HCT116 (cell line): ENCODE data around the gene GPRC5A. TPM values are rescaled to one million over a fixed set of nuclear protein-coding genes. Genes with fewer than 3 reads are reported as not detected.

ENCODE experiments used
- ATAC-seq: fragments of 200-7000 bp; cut with Tn5 transposase; 2 replicates; pipeline ENCODE4 v1.9.1; 2020; ENCODE audit warnings: mild to moderate bottlenecking, moderate library complexity
- BruUV-seq: library from RNA; stranded (reverse); fragments of 400-500 nt; replicated peaks from 2 replicates; lab custom pipeline; 2021; lab: Mats Ljungman, UMichigan
- CTCF ChIA-PET: fragments of 300-600 bp; sonication (Branson Sonifier 250); formaldehyde crosslinking; loops from one replicate; lab custom pipeline; 2021; ENCODE audit warnings: antibody characterized with exemption; lab: Charles Lee
- POLR2A ChIA-PET: fragments of 300-600, 350-600 bp; sonication (Branson Sonifier 250); formaldehyde crosslinking; loops from one replicate; lab custom pipeline; 2021; ENCODE audit warnings: antibody characterized with exemption; lab: Charles Lee
- RAD21 ChIA-PET, 2 experiments: fragments of 300-600 bp; sonication (Branson Sonifier 250); formaldehyde crosslinking; loops; one replicate each; lab custom pipeline; 2023; ENCODE audit warnings: low total read pairs in 2 of 2; ENCODE audit not compliant: uncharacterized antibody in 2 of 2, unreplicated experiment in 2 of 2, low non-redundant PET in 1 of 2; lab: Charles Lee
- DNase-seq: peaks from one replicate; pipeline ENCODE4 v3.0.0-alpha.2; 2010; ENCODE audit warnings: low read depth, low spot score
- H2AFZ ChIP-seq: fragments of 200-600 bp; shearing (Covaris generic), sonication (generic); 2 replicates; pipeline ENCODE4 v1.6.1; 2017; ENCODE audit warnings: low read depth, mixed run types, mixed read lengths, antibody characterized with exemption, low read length; ENCODE audit not compliant: poor library complexity, severe bottlenecking
- H3K27ac ChIP-seq: 2 replicates; pipeline ENCODE4 v1.5.1; 2012; ENCODE audit warnings: low read depth, low read length
- H3K27me3 ChIP-seq: fragments of 200-600 bp; sonication (generic); 2 replicates; pipeline ENCODE4 v1.6.1; 2016; ENCODE audit warnings: mixed run types, low read length, mixed read lengths; ENCODE audit not compliant: insufficient read depth
- H3K36me3 ChIP-seq, 2 experiments: fragments of 200-500 bp in 1 of 2; fragments of 200-600 bp in 1 of 2; sonication (Bioruptor generic) in 1 of 2; sonication (generic) in 1 of 2; 2 replicates each; pipeline versions ENCODE4 v1.5.1 to v1.6.1; 2014 to 2016; ENCODE audit warnings: low read length in 2 of 2, inconsistent platforms in 1 of 2, mixed read lengths in 1 of 2, mixed run types in 1 of 2; ENCODE audit not compliant: insufficient read depth in 2 of 2, control insufficient read depth in 1 of 2
- H3K4me1 ChIP-seq, 2 experiments: fragments of 200-600 bp in 1 of 2; sonication (generic) in 1 of 2; 2 replicates each; pipeline versions ENCODE4 v1.5.1 to v1.6.1; 2012 to 2017; ENCODE audit warnings: low read length in 2 of 2, inconsistent platforms in 1 of 2, mild to moderate bottlenecking in 1 of 2, mixed read lengths in 1 of 2, mixed run types in 1 of 2, moderate library complexity in 1 of 2; ENCODE audit not compliant: insufficient read depth in 2 of 2, control insufficient read depth in 1 of 2
- H3K4me2 ChIP-seq: fragments of 200-600 bp; sonication (generic); 2 replicates; pipeline ENCODE4 v1.6.1; 2017; ENCODE audit warnings: mixed run types, low read length, mixed read lengths
- H3K4me3 ChIP-seq, 2 experiments: fragments of 200-600 bp in 1 of 2; sonication (generic) in 1 of 2; replicated peaks in 1 of 2; 2 replicates each; pipeline ENCODE4 v1.5.1; 2011 to 2016; ENCODE audit warnings: low read length in 2 of 2, control low read depth in 1 of 2, low read depth in 1 of 2, mild to moderate bottlenecking in 1 of 2, mixed read lengths in 1 of 2, mixed run types in 1 of 2
- H3K79me2 ChIP-seq: fragments of 200-600 bp; sonication (generic); 2 replicates; pipeline ENCODE4 v1.6.1; 2017; ENCODE audit warnings: mild to moderate bottlenecking, mixed run types, low read length, moderate library complexity, mixed read lengths; ENCODE audit not compliant: insufficient read depth
- H3K9ac ChIP-seq: fragments of 200-600 bp; sonication (generic); 2 replicates; pipeline ENCODE4 v1.6.1; 2016; ENCODE audit warnings: low read length, mixed read lengths
- H3K9me2 ChIP-seq: fragments of 200-600 bp; sonication (generic), shearing (Covaris generic); 2 replicates; pipeline ENCODE4 v1.6.1; 2017; ENCODE audit warnings: mixed run types, mild to moderate bottlenecking, moderate library complexity; ENCODE audit not compliant: insufficient read depth
- H3K9me3 ChIP-seq, 2 experiments: fragments of 200-500 bp in 1 of 2; fragments of 200-600 bp in 1 of 2; sonication (Bioruptor generic) in 1 of 2; sonication (generic) in 1 of 2; 2 replicates each; pipeline ENCODE4 v1.6.1; 2014 to 2017; ENCODE audit warnings: low read length in 2 of 2, mixed read lengths in 2 of 2, inconsistent platforms in 1 of 2, low read depth in 1 of 2, mild to moderate bottlenecking in 1 of 2, mixed run types in 1 of 2, moderate library complexity in 1 of 2; ENCODE audit not compliant: control insufficient read depth in 1 of 2, insufficient read depth in 1 of 2
- H4K20me1 ChIP-seq: fragments of 200-600 bp; sonication (generic), shearing (Covaris generic); 2 replicates; pipeline ENCODE4 v1.6.1; 2017; ENCODE audit warnings: mixed run types, mild to moderate bottlenecking, moderate library complexity; ENCODE audit not compliant: insufficient read depth
- ATF3 ChIP-seq: IDR thresholded peaks from 2 replicates; pipeline ENCODE4 v1.6.1; 2012
- CTCF ChIP-seq, 3 experiments: fragments of 200-600 bp in 1 of 3; sonication (generic) in 1 of 3; IDR thresholded peaks in 2 of 3; conservative IDR thresholded peaks in 1 of 3; 2 replicates each; pipeline ENCODE4 v1.5.1; 2012 to 2017; ENCODE audit warnings: low read depth in 2 of 3, low read length in 2 of 3, antibody characterized with exemption in 1 of 3, borderline replicate concordance in 1 of 3, control low read depth in 1 of 3, mild to moderate bottlenecking in 1 of 3, mixed read lengths in 1 of 3, mixed run types in 1 of 3, moderate library complexity in 1 of 3; ENCODE audit not compliant: insufficient read depth in 1 of 3
- EGR1 ChIP-seq: IDR thresholded peaks from 2 replicates; pipeline ENCODE4 v1.6.1; 2012; ENCODE audit warnings: low read depth
- EZH2 ChIP-seq: fragments of 200-600 bp; sonication (generic); IDR thresholded peaks from 2 replicates; pipeline ENCODE4 v1.6.1; 2017; ENCODE audit warnings: antibody characterized with exemption, mixed run types
- EZH2phosphoT487 ChIP-seq: fragments of 200-600 bp; IDR thresholded peaks from 2 replicates; pipeline ENCODE4 v1.6.1; 2018; ENCODE audit warnings: antibody characterized with exemption, borderline replicate concordance
- FOSL1 ChIP-seq: IDR thresholded peaks from 2 replicates; pipeline ENCODE4 v1.6.1; 2012; ENCODE audit warnings: low read depth
- MAX ChIP-seq: IDR thresholded peaks from 2 replicates; pipeline ENCODE4 v1.6.1; 2012
- POLR2A ChIP-seq: IDR thresholded peaks from 2 replicates; pipeline ENCODE4 v1.7.0; 2011; ENCODE audit warnings: borderline replicate concordance; ENCODE audit not compliant: insufficient read depth, insufficient read length; ENCODE audit errors: extremely low read depth
- POLR2AphosphoS5 ChIP-seq: IDR thresholded peaks from 2 replicates; pipeline ENCODE4 v1.6.1; 2011; ENCODE audit warnings: mild to moderate bottlenecking, low read depth, low read length, moderate library complexity
- REST ChIP-seq: IDR thresholded peaks from 2 replicates; pipeline ENCODE4 v1.6.1; 2012; ENCODE audit warnings: low read depth
- SP1 ChIP-seq: IDR thresholded peaks from 2 replicates; pipeline ENCODE4 v1.6.1; 2012; ENCODE audit warnings: low read depth
- SRF ChIP-seq: IDR thresholded peaks from 2 replicates; pipeline ENCODE4 v1.6.1; 2012; ENCODE audit warnings: low read depth
- YY1 ChIP-seq: IDR thresholded peaks from 2 replicates; pipeline ENCODE4 v1.6.1; 2011; ENCODE audit warnings: low read length, low read depth, moderate library complexity, mild to moderate bottlenecking; ENCODE audit not compliant: insufficient replicate concordance; ENCODE audit errors: extremely low read depth
- ZBTB33 ChIP-seq: IDR thresholded peaks from 2 replicates; pipeline ENCODE4 v1.6.1; 2011; ENCODE audit warnings: mild to moderate bottlenecking, low read length, moderate library complexity; ENCODE audit not compliant: insufficient replicate concordance; ENCODE audit errors: extremely low read depth
- ZNF274 ChIP-seq: fragments of 200-500 bp; sonication (Bioruptor generic); IDR thresholded peaks from 2 replicates; pipeline ENCODE4 v1.6.1; 2014; ENCODE audit warnings: mild to moderate bottlenecking, low read depth, low read length, inconsistent platforms
- intact Hi-C: fragments of 100-400 bp; cut with micrococcal nuclease; formaldehyde crosslinking; loops from 2 replicates; pipeline ENCODE4 v1.10.0; 2022
- total RNA-seq: library from RNA; stranded (reverse); gene quantifications from one replicate; pipeline ENCODE4 v1.2.1, GENCODE V29; 2021; ENCODE audit not compliant: unreplicated experiment

Gene GPRC5A
- total RNA-seq, 1 experiment from 2014 or later: 305 TPM

- BruUV-seq: no TSS peak
- RAD21 ChIA-PET: interaction anchor here in 1 of 2 experiments (1.7 kb wide), 1 partner anchor 44 kb away, joined by 5 read pairs; no protein-coding TSS in a partner anchor
- H3K27ac ChIP-seq: peak overlapping the region; percentile 82
- H3K9me2 ChIP-seq: no peaks in the 10 kb centered on the region
- peaks cover 78 to 95% of the 10 kb centered on the region in 2 experiments for H3K4me1 ChIP-seq
- peak overlapping the region; percentile 70 for H3K9ac ChIP-seq
- POLR2A ChIA-PET: interaction anchor here (0.6 to 2.8 kb wide), 5 partner anchors 8 to 50 kb away, joined by 3 to 33 read pairs (median 4); partner anchors contain the start of gene GPRC5A
- H3K79me2 ChIP-seq: no peaks in the 10 kb centered on the region; the same call in 1 of the 2 replicates
- intact Hi-C loops: no loop called here
- H2AFZ ChIP-seq: no peak overlapping the region
- no peaks in the 10 kb centered on the region for H3K9me3 ChIP-seq
- no peaks in the 10 kb centered on the region for H3K27me3 ChIP-seq
- H3K4me2 ChIP-seq: peak overlapping the region; percentile 90
- H3K36me3 ChIP-seq: no peaks in the 10 kb centered on the region
- TF ChIP-seq EZH2 (no peak), EGR1 (no peak), SRF (no peak), EZH2phosphoT487 (no peak), POLR2AphosphoS5 (no peak), ZNF274 (no peak), POLR2A (no peak), SP1 (no peak), ZBTB33 (no peak), CTCF (IDR thresholded peaks at IDR 0.05 in 2 of 3, conservative IDR thresholded peaks at IDR 0.05 in 1 of 3; ENCODE audit: borderline replicate concordance in 1 of 3, insufficient read depth in 1 of 3, low read depth in 2 of 3, low read length in 2 of 3) (no peak), REST (no peak), FOSL1 (no peak), ATF3 (no peak), YY1 (no peak), MAX (no peak)
- no peak overlapping the region for H3K4me3 ChIP-seq
- no peak for ATAC-seq
- no peaks in the 10 kb centered on the region for H4K20me1 ChIP-seq
- CTCF ChIA-PET: interaction anchor here (0.7 kb wide), 1 partner anchor 42 kb away, joined by 3 read pairs; no protein-coding TSS in a partner anchor
- no peak for DNase-seq
Observed at GRCh38 chr12:12880537-12880936, 10.8 kb upstream of the GPRC5A start.
